NCI-H187 (cell line): ENCODE measurements around the gene ALDH3B1.

Experiments
- DNase-seq, 2 experiments: peaks; one replicate each; lab custom pipeline; 2025; lab: John Stamatoyannopoulos, UW

The ALDH3B1 gene

DNA sequence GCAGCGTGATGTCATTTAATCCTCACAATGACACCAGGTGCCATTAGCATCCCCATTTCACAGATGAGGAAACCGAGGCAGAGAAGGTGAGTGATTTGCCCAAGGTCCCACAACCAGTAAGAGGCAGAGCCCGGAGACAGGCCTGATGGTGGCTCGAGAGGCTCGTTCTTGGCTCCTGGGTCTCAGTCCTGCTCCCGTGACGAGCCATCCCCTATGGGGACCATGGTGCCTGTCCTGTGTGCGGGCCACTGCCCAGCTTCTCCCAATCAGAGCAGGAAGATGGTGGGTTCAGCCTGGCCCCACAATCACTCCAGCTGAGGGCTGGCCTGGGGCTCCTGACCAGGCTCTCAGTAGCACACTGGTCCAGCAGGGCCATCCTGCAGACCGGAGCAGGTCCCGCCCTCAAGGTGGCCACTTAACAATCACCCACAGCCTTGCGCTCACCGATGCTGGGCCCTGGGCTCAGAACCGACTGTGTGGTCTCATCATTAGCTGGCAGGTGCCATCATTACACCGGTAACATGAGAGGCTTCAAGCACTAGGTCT is 3.6 kb downstream of the ALDH3B1 start:
- DNase-seq: no peak

DNA sequence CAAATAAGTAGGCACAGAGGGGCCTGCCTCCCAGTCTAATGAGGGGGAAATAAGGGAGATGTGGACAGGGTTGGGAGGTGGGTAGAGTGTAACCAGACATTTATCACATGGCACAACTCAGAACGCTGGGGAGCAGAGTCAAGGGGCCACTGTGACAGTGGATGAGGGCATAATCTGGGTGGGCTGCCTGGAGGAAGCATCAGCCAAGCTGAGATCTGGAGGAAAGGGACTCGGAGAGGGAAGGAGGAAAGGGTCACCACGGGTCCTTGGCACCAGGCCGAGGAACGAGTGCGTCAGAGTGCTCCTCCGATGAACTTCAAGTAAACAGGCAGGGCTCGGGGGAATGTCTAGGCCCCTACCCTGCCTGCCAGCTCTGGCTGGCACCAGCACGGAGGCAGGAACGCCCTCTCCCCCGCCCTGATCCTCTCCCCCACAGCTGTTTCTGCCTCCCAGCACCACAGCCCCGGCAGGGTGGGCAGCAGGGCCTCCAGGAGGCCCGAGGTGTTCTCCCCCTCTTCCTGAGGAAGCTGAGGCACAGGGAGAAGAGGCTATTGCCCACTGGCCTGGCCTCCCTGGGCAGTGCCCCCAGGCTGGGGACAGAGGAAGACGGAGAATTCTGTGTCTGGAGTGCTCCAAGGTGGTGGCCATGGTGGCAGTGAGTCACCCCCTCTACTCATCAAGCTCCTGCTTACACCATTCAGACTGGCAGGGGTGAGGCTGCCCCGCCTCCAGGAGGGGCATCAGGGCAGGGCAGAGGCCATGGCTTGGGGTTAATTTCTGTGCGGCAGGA is 4.2 kb downstream of the ALDH3B1 start:
- no peak for DNase-seq

DNA sequence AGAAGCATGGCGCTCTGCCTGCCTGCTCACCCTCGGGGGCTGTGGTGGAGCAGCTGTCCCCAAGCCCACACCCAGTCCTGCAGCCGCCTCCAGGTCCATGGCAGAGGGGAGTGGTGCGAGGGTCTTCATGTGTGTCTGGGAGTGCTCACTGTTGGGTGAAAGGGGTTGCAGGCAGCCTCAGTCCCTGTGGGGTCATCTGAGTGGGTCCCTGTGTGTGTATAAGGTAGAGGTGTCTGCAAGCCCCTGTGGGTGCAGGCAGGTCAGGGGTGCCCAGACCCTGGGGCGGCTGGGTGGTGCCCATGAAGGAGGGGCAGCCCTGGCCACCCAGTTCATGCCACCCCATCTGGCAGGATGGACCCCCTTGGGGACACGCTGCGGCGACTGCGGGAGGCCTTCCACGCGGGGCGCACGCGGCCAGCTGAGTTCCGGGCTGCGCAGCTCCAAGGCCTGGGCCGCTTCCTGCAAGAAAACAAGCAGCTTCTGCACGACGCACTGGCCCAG is 4.9 kb downstream of the ALDH3B1 start:
- no peak for DNase-seq

DNA sequence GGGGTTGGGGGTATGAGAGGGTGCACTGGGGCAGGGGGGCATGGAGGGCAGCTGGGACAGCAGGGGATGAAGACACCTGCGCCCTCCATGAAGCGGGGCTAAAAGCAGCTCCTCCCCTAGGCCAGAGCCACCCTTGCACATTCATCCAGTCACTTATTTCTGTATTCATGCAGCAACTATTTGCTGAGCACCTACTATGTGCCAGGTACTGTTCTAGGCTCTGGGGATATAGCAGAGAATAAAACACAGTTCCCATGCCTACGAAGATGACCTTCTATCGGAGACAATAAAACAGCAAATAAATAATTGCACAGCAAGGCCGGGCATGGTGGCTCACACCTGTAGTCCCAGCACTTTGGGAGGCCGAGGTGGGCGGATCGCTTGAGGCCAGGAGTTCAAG is 5.3 kb downstream of the ALDH3B1 start:
- no peak for DNase-seq

DNA sequence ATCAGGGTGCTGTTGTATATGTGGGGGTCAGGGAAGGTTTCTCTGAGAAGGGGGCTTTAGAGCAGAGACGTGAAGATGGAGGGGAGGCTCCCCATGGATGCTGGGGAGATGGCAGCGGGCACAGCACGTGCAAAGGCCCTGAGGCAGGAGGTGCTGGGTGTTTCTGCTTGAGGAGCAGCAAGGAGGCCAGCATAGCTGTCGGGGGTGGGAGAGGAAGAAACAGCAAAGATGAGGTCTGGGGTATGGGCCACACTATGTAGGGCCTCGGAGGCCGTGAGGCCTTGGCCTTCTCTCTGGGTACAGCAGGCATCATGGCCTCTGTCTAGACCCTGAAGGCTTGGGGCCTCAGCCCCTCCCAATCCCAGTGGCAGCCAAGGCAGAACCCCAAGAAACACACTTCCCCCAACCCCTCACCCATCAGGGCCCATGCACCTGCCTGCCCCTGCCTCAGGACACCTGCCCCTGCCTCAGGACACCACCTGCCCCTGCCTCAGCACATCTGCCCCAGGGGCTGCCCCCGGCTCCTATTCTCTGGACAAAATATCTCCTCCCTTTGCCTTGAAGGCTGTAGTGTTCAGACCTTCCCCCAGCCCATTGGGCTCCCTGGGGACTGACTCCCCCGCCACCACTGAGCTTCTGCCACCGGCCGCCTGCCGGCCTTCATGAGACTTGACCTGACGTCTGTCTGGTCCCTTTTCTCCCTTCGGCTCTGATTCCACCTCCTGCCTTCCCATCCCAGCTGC is 6.2 kb downstream of the ALDH3B1 start:
- DNase-seq: no peak

DNA sequence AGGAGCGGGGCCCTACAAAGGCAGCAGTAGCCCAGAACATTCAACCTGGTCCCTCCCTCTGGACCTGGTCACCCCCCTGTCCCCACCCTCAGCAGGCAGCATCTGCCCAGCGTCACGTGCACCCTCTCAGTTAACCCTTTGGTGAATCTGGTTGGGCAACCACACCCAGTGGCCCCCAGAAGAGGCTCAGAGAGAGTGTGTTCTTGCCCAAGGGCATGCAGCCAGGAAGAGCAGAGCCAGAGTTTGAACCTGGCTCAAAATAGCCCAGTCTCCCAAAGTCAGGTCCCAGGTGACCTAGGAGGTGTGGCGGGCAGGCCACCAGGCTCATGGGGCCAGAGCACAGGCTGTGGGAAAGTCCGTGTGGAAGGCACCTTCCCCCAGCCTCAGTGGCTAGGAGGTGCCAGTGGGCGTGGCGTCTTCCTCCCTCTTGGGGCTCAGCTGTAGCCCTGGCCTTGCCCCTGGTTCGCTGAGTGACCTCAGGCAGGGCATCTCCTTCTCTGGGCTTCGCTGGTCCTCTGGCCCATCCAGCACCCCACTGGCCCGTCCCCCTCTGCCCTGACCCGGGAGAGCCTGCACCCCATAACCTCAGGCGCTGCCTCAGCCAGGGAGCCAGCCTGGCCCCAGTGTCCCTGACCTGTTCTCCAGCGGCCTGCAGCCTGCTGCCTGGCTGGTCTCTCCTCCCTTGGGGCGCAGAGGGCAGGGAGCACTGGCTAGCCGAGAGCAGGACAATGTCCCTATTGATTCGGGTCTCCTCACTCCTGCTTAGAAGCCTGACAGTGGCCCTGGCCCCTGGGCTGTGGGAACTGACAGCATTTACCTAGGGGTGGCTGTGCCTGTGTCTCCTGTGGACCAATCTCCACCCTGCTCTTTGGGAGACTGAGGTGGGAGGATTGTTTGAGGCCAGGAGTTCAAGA is 7.0 kb downstream of the ALDH3B1 start:
- DNase-seq: no peak

DNA sequence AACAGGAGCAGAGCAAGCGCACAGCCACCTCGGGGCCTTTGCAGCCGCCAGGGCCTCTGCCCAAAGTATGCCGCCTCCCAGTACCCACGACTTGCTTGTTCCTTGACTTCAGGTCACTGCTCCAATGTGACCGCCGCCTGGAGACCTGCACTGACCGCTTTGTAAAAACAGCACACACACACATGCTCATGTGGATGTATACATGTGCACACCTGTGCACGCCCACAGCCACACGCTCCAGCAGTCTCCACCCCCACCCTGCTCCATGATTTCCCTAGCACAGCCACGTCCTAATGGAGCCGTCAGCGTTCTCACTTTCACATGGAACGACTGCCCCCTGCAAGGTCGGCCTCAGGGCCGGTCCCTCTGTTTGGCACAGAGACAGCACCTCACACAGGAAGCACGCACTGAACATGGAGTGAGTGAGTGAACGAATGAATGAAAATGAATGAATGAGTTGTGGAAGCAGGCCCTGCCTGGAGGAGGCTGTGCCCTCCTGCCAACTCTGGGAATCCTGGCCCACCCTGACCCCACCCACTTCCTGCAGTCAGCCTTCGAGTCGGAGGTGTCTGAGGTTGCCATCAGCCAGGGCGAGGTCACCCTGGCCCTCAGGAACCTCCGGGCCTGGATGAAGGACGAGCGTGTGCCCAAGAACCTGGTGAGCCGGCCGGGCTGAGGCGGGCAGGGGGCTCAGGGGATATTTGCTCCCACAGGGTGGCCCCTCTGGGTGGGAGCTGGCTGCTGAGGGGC is 8.0 kb downstream of the ALDH3B1 start:
- no peak for DNase-seq

DNA sequence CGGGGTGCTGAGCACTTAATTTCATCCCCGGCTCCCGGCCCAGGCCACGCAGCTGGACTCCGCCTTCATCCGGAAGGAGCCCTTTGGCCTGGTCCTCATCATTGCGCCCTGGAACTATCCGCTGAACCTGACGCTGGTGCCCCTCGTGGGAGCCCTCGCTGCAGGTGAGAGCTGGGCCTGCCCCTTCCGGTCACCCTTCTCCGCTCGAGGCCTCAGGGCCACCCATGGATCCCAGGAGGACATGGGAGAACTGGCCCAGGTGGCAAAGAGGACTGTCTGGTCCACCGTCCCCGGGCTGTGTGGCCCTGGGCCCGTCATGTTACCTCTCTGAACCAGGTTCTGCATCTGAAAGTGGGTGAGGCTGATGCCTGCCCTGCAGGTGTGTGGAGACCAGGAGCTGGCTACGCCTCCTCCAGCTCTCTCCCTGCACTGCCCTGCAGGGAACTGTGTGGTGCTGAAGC is 8.6 kb downstream of the ALDH3B1 start:
- DNase-seq: no peak

DNA sequence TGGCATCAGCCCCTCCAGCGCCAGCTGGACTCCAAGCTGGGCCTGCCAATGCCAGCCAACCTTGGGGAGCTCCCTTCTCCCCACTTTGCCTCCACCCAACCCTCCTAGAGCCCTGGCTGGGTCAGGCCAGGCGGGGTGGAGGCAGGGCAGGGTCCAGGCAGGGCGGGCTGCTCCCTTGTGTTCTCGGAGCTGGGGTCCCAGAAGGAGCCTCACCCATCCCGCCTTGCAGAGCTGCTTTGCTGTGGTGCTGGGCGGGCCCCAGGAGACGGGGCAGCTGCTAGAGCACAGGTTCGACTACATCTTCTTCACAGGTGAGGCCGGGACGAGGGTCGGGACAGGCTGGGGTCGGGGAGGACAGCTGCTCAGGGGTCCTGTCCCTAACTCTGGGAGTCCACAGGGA is 9.4 kb downstream of the ALDH3B1 start:
- no peak for DNase-seq

DNA sequence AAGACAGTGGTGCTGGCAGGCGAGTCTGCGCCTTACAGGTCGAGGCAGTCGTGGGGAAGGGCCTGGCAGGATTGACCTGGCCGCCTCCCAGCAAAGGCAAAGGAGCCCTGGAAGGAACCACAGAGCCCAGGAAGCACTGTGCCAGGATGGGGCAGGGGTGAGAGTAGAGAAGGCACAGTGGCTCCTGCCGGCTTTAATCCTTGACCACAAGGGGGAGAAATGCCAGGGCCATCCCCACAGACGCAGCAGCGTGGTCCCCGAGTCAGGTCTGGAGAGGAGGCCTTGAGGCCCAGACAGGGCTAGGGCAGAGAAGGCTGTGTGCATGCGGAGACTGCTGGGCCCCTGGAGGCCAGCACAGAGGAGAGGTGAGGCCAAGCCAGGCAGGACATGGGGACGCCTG is 10.4 kb downstream of the ALDH3B1 start:
- no peak for DNase-seq

DNA sequence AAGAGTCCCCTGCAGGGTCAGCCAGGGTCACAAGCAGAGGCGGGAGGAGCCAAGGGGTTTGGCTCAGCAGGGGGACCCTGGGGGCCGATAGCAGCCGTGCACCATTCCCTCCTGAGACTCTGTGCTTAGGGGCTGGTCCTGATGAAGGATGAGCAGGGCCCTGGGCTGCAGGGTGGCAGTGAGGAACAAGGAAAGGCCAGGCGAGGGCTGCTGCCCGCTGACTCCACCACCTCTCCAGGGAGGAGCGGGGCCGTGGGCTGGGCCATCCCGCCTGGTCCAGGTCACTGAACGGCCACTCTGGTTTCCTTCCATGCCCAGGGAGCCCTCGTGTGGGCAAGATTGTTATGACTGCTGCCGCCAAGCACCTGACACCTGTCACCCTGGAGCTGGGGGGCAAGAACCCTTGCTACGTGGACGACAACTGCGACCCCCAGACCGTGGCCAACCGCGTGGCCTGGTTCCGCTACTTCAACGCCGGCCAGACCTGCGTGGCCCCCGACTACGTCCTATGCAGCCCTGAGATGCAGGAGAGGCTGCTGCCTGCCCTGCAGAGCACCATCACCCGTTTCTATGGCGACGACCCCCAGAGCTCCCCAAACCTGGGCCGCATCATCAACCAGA is 11.2 kb downstream of the ALDH3B1 start:
- no peak for DNase-seq

DNA sequence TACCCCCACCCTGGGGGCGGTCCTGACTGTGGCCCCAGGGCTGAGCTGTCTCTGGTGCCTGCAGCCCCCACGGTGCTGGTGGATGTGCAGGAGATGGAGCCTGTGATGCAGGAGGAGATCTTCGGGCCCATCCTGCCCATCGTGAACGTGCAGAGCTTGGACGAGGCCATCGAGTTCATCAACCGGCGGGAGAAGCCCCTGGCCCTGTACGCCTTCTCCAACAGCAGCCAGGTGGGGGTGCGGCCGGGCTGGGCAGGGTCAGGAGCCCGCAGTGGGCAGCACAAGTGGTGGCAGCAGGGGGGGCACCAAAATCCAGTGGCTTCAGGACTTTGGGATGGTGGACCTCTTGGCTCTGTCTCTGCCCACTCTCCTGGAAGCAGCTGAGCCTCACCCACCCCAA is 12.4 kb downstream of the ALDH3B1 start:
- no peak for DNase-seq

DNA sequence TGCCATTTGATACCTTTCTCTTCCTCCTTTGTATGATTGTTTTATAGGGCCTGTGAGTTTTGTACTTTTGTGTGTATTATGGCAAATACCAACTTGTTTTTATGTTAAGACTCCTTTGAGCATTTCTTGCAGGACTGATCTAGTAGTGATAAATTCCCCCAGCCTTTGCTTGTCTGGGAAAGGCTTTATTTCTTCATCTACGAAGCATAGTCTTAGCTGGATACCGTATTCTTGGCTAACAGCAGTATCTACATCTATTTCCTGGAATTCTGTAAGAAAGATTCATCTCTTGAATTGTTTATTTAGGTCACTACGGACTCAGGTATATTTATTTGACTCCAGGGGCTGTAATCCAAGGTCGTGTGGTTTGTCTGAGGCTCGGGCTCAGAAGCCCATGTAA is 14.4 kb downstream of the ALDH3B1 start:
- DNase-seq: no peak

DNA sequence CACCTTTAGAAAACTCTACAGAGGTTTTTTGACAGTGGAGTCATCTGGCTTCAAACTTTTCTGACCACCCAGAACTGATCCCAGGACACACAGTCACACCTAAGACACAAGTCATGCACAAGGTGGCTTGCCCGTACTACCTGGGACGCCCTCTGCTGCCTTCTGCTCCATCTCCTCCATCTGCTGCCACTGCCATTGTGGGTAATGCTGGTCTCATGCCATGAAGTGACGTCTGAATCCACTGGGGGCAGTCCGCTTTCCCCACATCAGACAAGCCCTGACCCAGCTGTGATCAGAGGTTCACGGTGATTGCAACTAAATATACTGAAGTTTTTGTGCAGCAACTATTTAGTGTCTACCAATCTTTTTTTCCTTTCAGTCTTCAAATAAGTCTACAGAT is 14.9 kb downstream of the ALDH3B1 start:
- no peak for DNase-seq

DNA sequence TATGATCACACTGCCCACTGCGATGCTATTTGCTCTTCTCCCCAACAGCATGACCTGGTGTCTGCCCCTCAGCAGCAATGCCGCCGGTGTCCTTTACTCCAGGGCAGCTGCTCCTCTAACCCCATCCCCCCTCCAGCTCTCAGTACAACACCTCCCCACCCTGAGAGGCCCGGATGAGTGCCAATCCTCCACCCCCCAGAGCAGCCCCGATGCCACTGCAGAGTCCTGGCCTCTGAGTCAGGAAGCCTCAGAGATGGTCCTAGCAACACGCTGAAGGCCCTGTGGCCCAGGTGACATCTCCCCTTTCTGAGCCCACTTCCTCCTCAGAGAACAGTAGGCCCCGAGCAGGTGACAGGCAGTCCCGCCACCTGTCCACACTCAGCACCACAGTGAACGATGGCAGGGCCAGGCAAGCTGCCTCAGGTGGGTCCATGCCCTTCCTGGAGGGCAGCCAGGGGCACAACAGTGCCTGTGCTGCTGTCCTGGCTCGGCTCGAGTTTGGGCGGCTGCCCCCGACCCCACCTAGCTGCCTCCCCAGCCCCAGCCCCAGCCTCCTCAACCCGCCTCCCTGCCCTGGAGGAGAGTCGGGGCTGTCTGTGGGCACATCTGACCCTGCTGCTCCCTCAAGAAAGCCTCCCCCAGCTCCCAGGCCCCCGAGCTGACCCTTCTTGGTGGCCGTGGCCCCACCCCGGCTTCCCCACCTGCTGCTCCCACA is 16.4 kb downstream of the ALDH3B1 start:
- DNase-seq: no peak

DNA sequence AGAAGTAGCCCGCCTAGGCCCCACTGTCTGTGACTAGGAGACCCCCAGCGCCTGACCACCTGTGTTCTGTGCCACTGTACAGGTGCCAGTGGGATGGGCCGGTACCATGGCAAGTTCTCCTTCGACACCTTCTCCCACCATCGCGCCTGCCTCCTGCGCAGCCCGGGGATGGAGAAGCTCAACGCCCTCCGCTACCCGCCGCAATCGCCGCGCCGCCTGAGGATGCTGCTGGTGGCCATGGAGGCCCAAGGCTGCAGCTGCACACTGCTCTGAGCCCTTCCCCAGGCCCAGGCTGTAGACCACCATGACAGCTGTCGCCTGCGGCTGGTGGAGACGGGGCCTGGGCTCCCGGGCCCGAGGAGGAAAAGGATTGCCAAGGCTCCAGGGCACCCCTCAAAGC is 17.5 kb downstream of the ALDH3B1 start:
- DNase-seq: no peak

DNA sequence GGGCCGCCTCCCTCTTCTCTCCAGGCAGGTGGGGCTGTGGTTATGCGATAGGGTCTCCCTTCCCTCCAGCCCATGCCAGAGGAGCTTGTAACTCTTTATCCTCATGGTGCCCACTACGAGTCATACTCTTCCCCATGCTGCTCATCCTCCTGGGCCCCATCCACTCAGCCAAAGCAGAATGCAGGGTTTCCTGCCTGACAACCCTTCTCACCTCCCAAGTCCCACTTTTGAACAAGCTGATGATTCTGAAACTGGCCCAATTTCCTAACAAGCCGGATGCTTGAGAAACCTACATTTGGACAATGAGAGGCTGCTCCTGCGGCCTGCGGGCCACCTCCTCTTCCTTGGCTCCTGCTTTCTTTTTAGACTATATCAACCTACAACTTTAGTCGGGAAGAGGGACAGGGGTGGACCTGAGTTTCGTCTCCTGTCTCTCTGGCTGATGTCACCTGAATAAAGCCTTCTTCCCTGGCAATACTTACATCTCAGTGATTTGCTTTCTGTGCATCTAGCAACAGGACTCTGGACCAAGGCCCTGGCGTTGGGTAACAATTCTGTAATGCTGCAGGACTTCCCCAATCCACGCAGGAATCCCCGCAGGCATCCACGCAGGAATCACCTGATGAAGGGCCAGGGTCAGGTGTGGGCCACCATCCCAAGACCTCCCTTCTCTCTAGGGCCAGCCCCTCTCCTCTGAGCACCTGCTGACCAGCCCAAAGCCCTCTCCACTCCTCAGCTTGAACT is 18.8 kb downstream of the ALDH3B1 start:
- DNase-seq: no peak

DNA sequence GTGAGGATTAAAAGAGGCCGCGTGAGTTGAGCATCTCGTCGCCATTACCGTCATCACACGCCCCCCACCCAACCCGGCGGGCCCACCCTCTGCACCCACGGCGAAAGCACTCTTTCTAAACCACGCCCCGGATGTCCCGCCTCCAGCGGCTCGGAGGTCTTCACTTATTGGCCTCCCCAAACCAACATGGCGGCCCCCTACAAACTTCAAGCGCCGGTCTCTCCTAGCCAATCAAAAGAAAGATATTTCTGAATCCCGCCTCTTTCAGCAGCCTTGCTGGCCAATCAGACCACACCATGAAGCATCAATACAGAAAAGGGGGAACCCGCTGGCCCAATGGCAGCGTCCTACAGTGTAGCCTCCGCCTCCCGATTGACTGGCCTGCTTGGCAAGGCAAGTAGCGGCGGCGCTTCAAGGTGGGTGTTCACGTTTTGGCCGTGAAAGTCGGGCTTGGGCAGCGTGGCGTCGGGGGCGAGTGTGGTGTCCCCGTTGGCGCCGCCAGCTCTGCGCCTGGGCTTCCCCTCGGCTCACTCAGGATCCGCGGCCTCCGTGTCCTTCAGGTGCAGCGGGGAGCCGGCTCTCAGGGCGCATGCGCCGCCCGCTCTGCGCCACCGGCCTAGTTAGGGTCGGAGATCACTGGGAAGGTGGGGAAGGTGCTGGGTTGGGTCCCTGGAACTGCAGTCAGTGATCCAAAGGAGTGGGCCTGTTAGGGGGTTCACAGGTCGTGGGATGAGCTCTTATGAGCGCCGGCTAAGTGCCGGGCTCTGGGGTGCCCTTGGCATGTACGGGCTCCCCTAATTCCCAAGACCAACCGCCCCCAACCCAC is 20.4 kb downstream of the ALDH3B1 start, which contains the start of gene NDUFS8:
Gene NDUFS8 (plus strand): TSS at position 364 of the 826 bp plus-strand sequence. CDS start 1,471 bp downstream, outside the sequence.
- DNase-seq: peak; percentile 88 to 98
